OCI-M1 (cell line): Measurements from ENCODE around the gene NOS1.

Experiments
- DNase-seq: peaks from one replicate; lab custom pipeline; 2025; lab: John Stamatoyannopoulos, UW

NOS1 gene

DNA sequence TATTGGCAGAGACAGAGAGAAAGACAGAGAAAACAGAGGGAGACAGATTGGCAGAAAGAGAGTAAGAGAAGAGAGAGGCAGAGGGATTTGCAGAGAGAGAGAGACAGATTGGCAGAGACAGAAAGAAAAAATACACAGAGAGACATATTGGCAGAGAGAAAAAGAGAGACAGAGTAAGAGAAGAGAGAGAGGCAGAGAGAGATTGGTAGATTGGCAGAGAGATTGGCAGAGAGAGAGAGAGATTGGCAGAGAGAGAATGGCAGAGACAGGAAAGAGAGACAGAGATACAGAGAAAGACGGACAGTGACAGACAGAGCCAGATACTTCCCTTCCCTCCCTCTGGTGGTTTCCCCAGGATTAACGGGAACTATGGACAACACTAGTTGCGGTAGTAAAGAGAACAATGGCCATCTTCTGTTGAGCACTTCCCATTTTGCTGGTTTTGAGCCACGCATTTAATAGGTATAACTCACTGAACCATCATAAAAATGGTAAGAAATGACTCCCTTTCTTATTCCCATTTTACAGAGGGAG, 2.6 kb upstream of the NOS1 start:
- no peak for DNase-seq

DNA sequence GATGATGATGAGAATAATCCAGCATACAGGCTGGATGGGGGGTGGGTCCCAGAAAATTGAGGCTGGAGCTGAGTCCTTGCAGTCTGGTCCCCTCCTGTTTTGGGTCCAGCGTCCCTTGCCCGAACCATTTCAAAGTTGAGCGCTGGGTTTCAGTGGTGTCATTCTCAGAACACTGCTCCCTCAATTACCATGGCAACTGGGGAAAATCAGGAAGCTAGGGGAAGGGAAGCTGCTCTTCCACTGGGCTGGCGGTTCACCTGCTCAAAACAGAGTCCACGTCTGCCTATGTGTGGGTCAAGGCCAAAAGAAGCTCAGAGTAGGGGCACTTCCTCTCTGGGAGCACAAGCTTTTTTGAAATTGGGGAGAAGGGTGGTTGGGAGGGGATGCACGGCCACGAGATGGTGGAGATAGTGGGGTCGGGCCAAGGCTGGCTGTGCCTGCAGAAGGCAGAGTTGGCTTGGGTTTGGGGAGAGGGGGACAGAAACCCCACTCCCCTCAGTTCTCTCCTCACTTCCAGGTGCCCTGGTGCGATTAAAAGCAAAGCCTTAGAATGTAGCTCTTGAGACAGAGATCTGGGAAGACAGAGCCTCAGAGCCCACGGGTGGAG, 1.7 kb upstream of the NOS1 start:
- DNase-seq, result no peak

DNA sequence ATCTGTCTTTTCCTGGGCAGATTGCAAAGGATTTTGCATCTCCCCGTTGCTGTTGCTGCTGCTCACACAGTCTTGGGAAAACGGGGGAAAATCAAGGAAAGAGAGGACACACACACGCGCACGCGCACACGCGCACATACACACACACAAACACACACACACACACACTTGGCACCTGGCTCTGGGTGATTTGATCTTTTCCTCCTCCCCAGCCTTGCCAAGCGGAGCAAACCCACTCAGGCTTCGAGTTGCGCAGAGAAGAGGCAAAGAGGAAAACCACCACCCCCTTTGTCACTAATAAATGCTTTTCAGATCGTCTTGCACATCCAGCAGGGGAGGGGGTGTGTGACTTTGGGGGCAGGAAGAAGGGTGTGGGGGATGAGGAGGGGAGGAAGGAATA, 965 bp upstream of the NOS1 start:
- no peak for DNase-seq

DNA sequence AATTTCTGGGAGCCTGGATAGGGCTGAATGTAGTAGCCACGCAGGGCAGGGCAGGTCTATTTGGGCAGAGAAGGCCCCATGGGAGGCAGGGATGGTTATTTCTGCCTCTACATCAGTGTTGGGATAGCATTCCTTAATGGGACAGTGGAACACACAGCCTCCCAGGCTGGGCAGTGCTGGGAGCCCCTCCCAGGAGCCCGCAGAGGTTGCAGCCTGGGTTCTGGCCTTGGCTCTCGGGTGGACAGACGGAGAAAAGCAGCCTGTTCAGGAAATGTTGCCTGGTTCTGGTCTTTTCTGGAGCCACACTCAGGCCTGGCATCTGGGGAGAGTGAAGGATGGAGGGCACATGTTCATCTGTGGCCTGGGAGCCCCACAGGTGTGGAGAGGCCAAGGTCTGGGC, 479 bp upstream of the NOS1 start:
- DNase-seq, result no peak

DNA sequence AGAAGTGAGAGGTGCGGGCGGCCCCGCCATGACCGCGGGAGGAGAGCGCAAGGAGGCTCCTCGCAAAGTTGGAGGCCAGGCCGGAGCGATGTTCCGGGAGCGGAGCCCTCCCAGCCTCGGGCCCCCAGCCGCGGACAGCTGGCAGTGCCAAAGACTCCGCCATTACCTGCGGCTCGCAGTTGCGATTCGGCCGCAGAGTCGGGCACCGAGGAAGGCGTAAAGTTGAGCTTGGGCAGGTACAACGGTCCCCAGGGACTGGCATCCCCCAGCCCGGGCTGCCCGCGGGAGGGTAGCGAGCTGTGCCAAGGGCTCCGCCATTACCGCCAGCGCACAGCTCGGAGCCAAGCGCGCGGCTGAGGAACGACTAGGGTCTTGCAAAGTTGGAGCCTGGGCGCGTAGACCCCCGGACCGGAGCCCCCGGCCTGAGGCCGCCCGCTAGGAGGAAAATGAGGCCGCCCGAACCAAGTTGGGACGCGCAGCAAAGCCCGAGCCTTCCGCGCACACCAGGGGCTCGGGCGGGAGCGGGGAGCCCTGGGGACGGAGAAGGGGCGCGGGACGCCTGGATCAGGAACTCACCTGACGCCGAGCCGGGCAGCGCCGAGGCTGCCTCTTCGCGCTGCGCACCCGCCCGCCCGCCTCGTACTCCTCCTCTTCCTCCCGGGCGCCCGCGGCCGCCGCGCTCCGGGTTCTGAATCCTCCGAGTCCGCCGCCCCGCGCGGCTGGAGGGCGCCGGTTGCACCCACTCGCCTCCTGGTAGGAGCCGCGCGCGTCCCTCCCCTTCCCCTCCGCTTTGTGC, 677 bp downstream of the NOS1 start:
- no peak for DNase-seq

DNA sequence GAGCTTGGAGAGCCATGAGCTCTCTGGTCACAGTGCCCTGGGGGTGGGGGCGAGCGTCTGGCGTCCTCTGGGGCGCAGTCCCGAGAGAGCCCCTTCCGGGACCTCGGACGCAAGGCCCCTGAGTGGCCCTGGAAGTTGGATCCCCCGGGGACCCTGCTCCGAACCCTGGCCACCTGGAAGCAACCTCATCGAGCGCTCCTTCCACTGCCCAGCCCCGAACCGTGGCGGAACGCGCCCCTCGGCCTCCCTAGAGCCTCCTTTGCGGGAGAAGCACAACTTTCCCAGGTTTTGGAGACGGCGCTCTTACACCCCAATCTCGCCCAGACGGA, 1.2 kb downstream of the NOS1 start:
- DNase-seq, result no peak

DNA sequence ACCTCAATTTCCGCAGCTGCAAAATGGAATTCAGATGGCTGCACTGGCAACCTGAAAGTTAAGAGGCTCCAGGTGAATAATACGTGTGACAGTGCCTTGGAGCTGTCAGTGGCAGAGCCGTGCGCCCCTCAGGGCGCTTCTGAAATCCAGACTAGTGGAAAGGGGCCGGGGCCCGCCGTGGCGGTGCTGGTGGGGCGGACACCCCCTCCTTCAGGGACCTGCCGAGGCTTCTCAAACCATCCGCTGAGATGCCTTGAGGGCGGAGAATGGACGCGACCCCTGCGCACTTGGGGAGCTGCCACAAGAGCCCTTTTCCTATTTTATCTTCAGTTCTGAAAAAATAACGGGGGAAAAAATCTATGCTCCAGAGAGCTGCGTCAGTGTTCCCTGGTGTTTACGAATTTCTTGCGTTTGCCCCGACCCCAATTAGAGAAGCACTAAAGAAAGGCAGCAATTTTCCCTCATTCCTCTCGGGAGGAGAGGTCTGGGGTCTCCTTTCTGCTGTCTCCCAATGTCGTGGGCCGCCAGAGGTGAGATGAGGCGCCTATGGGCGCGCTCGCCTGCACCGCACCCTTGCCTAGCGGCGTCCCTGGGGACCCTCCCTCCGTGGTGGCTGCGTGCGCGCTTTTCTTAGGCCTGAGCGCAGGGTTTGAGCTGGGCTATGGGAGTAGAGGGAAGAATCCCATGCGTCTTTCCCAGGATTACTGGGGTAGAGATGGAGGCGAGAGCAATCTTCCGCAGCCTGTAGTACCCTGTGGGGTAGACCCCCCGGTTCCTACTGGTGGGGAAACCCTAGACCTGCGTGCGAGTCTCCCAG, 2.2 kb downstream of the NOS1 start:
- no peak for DNase-seq

DNA sequence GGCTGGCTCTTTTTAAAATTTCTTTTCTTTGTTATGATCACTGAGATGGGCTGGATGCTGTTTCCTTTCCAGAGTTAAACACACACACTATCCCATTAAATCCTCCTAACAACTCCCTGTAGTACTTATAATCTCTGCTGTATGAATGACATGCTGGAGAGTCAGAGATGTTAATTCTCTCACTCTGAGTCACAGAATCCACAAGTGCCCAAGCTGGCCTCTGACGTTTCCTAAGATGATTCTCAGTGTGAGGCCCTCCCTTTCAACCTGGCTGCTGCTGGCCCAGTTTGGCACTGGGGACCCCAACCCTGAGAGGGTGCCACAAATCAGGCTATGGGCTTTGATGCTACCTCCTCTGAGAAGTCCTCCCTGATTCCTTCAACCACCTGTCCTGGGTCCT, 5.4 kb downstream of the NOS1 start:
- no peak for DNase-seq

DNA sequence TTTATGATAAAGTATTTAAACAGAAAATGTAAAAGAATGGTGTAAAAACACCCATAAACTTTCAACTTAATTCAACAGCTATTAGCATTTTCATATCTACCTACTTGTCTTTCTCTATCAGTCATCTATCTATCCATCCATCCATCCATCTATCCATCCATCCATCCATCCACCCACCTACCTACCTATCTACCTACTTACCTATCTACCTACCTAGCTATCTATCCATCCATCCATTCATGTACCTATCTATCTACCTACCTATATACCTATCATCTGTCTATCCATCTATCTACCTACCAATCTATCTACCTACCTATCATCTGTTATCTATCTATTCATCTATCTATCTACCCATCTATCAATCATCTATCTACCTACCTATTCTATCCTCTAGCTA, 8.5 kb downstream of the NOS1 start:
- DNase-seq, result no peak

DNA sequence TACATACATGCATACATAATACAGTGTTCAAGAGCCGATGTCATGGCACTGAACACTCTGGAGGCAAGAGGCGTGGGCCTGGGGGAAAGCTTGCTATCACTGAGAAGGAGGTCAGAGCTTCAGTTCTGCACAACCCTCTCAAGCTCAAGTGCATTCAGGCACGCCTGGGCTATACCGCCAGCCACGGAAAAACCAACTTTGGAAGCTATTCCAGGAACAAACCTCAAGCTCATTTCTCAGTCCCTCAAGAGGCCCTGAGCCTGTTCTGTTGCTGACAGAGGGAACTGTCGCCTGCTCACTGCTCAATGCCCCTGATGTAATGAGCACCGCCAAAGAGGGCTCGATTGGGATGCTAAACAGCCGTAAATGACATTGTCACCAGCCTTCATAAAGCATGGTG, 9.2 kb downstream of the NOS1 start:
- DNase-seq, result no peak

DNA sequence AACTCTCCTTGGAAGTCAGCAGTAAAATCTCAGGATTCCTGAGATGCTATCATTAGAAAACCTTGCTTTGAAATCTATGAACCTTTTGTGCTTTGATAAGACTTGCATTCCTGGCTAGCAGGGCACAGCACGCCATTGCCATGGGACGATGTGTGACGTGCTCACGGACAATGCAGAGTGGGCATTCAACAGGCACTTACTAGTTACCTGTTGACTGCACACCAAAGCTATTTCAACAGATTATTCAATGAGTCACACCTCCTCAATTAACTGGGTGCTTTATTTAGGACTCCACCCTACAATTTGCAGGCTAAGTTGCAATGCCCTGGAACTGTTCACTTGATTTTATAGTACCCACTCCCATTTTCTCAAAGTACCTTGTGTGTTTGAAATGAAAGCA, 11.3 kb downstream of the NOS1 start:
- DNase-seq, result no peak

DNA sequence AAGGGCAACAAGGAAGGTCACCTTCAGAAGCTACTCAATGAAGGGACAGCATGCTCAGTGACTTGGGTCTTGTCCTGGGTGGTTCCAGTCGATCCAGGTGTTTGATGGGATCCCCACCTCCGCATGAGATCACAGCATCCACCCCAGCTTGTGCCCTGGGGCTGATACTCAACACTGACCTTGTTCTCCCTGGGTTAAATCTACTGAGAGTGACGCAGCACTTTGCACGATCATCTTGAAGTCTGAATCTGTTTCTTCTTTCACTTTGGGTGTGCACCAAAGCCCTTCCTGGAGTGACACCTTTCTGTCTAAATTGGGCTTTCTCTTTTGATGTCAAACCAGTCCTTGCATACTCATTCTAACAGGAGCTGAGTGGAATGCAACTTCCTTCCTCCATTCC, 13.8 kb downstream of the NOS1 start:
- no peak for DNase-seq

DNA sequence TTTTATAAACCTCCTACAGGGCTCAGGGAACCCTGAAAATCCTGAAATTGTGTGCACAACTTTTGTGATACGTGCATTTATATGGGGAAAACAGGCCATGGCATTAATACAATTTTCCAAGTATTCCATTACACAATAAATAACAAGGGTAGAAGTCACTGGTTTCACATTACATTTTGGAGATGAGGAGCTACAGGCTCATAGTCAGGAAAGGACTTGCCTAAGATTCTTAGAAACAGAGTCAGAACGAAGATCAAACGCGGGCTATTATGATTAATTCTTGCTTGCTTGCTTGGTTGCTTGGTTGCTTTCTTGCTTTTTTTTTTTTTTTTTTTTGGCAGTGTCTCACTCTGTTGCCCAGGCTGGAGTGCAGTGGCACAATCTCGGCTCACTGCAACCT, 16.7 kb downstream of the NOS1 start:
- no peak for DNase-seq

DNA sequence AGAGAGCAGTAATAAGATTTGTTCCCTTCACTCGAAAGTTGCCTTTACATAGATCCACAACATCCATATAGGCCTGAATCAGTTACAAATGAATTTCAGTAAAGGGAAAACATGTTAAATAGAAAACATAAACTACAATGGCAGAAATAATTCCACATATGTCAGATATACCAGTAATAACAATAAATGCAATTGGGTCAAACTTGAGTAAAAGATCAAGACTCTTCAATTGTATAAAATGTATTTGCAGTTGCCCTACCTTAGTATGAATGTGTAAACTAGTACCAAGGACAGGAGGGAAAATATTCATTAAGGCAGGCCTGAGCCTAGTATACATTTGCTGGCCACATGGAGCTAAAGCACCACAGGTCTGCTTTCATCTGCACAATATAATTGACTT, 17.6 kb downstream of the NOS1 start:
- DNase-seq, result no peak

DNA sequence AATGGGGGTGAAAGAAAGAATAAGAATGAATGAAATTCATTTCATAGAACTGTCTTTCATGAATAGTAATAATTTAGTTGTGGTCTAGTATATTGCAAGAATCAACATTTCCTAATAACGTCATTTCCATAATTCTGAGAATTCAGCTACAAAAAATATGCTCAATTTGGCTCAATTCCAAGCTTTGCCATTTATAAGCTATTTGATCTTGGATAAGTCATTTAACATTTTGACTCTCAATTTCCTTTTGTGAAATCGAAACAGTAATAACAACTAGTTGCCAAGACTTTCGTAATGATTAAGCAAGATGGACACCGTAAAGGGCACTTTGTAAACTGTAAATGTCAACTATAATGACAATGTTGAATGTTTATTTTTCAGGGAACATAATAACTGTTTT, 18.1 kb downstream of the NOS1 start:
- no peak for DNase-seq

DNA sequence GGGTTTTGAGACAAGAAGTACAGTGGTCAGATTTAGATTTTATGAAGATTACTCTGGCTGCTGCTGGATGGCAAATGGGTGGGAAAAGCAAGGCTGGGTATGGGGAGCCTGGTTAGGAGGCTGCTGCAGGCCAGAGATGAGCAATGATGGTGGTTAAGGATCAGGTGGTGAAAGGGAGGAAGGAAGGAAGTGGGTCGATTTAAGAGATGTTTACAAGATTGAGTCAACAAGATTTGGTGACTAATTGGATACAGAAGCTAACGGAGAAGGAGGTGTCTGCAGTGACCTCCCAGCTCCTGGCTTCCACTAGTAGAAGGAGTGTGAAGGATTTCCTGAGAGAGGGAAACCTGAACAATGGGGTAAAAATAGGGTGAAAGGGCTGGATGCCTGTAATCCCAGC, 18.7 kb downstream of the NOS1 start:
- no peak for DNase-seq

DNA sequence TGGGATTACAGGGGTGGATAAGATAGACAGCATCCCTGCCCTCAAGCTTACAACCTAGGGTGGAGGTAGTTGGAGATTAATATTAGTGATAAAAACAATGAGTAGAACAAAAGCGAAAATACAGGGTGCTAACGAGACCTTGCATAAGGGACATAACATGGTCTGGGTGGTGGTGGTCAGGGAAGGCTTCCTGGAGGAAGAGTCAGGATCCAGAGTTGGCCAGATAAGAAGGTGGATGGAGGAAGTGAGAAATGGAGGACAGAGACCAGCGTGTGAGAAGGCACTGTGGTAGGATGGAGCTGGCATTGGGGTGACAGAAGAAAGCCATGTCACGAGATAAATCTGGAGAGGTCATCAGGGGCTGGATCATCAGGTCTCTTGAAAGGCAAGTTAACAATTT, 19.2 kb downstream of the NOS1 start:
- no peak for DNase-seq

DNA sequence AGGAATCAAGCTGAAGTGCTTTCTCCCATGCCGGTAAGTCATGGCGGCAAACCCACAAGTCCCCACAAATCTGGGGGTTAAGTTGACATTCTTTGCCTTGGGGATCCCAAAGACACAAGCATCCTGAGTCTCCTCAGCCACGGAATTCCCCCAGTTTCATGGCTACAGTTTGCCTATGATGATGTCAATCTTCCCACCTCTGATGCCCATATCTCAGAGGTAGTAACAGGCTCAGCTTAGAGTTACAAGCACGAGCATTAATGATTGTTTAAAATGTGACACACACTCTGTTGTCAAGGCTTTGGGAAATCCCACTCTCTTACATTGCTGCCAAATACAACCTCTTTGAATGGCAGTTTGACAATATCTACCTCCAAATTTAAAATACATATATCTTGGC, 22.3 kb downstream of the NOS1 start:
- no peak for DNase-seq

DNA sequence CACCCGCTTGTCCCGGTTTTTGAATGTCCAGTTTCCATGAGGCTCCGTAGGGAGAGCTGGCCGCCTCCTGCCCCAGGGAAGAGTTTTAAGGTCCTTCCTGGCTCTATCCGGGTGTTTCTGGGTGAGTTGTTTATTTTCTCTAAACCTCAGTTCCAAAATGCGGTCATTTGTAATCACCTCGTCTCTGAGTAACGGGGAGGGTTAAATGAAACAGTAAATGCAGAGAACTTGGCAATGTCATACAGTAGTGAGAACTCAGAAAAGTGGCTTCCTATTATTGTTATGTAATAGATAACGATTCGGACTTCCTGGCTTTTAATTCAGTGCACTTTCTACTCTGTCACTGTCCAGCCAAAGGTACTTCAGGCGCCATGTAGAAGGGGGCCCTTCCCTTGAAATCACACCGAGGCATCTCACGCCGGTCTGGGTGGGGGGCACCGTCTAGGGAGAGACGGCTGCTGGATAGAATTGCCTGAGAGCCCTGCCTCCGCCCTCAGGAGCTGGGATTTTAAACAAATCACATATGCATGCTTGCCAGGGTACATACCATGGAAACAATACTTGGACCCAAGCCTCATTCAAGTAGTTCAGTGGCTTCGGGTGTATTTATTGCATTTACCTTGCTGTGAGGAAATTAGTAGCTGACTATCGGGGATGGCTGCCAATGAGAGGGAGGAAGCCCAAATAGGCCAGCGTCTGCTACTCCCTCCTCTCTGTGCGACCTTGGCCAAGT, 26.4 kb downstream of the NOS1 start:
- no peak for DNase-seq

DNA sequence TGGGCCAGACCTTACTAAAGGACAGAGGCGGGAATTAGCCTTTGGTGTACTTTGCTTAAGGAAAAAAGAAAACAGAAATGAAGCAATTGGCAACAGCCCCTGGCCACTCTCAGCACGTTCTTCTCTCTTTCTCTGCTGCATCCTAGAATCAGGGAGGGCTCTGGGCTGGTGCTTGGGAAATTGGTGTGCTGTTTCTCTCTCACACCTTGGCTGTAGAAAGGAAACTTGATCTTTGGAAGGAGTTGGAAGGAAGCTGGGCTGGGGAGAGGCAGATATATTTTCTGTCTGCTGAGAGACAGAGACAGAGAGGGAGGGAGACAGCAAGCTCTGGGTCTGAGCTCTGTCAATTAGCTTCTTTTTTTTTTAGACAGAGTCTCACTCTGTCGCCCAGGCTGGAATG, 27.4 kb downstream of the NOS1 start:
- DNase-seq, result no peak

DNA sequence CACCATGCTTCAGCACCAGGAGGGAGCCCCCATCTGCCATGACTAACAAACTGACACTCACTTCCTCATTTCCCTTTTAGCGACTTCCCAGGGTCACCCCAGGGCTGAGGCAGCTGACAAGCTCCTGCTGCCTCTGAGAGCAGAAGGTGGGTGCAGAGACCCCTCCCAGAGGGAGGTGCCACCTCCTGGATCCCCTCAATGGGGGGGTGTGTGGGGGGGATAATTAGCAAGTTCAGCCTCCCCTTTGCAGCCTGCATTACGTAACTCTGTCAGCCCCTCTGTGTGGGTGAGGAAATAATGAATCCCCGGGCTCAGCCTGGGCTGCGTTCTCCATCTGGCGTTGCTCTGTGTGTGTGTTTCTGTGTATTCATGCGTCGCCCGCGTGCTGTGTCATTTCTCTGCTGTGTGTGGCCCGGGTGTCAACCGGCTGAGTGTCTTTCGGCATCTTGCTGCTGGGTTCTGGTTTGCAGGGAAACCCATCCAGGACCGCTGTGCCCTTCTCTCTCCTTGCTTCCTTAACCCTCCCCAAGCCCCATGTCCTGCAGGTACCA, 28.0 kb downstream of the NOS1 start:
- no peak for DNase-seq

DNA sequence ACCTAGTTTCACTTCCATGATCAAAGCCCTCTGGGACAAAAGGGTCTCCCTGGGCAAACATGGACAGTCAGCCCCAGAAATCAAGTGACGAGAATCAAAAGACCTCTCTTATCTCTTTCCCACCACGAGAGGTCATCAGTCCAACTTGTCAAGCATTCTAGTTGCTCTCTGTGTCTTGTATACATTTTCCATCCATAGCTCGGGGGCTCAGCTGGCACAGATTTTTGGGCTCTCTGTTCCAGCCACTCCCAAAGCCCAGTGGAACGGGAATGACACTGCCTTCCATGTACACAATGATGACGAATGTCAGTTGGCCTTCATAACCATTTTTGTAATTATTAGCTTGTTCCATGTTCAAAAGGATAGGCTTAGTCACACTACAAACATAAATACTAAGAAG, 29.7 kb downstream of the NOS1 start:
- peak; percentile 3 for DNase-seq
